AG08395 (cell line): ENCODE results near the gene CDH7.

Experiments
- DNase-seq: peaks from one replicate; pipeline ENCODE4 v3.0.0; 2012; ENCODE audit warnings: mixed read lengths, low spot score

CDH7 gene

DNA sequence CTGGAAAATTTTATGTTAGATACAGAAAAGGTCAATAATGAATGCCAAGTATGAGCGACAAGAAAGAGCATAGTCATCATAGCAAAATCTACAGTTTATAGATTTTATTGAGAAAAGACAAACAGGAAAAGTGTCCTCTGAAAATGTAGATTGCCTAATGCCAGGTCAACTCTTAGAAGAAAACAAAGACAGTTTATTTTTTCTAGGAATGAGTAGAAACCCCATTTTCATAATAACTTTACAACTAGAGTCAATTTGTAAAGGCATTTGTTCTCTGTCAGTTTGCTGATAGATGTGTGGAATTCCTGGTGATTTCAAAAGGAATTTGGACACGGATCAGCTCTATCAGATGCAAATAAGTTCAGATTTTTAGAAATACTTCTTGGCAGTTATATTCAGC is 16.6 kb downstream of the CDH7 start:
- no peak for DNase-seq

DNA sequence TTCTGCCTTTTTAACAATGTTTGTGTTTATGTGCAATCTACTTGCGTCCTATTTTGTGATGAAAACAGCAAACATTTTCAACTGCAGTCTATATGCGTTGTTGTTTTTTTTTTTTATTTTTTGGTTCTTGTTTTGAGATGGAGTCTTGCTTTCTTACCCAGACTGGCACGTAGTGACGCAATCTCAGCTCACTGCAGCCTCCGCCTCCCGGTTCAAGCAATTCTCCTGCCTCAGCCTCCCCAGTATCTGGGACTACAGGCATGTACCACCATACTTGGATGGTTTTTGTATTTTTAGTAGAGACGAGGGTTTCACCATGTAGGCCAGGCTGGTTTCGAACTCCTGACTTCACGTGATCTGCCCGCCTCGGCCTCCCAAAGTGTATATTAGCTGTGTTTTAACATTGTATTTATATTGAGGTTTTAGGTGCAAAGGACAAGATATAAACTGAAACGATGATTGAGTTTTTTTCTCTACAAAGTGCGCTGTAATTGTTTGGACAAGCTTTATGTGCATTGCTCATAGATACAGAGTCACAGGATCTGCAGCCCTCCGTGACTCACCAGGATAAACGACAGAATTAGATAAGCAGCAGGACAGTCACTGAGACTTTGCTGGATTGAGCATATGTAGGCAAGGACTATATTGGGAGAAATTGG is 17.4 kb downstream of the CDH7 start:
- DNase-seq: no peak

DNA sequence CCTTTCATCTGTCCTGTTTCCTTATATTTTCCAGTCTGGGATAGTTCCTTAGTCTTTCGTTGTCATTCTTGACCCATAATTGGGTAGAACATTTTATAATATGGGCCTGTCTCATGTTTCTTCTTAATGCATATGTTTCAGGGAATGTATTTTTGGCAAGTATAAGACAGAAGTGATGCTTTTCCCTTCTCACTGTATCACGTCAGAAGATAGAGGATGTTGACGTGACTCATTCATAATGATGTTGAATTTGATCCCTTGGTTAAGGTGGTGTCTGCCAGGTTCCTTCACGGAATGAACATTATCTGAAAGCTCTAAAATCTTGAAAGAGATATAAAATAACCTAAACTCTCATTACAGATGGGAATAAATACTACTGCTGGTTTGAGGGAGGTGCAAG is 18.8 kb downstream of the CDH7 start:
- no peak for DNase-seq

DNA sequence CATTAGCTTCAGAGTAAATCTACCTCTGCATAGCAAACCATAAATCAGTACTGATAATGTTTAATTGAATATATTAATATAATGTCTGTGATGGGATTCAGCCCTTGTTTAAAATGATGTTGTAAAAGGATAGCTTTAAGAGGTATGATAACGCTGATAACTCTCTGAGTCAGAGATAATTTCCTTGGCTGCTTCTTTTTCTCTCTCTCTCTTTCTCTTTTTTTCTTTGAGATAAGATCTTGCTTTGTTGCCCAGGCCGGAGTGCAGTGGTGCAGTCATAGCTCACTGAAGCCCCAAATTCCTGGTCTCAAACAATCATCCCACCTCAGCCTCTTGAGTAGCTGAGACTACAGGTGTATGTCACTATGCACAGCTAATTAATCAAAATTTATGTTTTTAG is 35.7 kb downstream of the CDH7 start:
- no peak for DNase-seq

DNA sequence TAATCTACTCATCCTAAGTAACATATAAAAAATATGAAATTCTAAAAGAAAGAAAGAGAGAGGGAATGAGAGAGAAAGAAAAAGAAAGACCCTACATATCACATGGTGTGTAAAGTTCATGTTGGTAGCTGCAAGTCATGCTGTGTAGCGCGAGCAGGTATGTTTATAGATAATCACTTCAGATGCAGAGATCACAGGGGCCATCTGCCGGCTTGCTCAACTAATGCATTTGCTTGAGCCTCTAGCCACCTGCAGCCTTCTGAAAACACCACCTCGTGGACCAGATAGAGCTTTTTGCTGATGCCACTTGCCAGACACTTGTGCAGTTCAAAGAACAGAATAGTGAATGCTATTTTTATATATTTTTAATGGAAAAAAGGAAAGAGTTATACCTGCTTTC is 37.6 kb downstream of the CDH7 start:
- no peak for DNase-seq

DNA sequence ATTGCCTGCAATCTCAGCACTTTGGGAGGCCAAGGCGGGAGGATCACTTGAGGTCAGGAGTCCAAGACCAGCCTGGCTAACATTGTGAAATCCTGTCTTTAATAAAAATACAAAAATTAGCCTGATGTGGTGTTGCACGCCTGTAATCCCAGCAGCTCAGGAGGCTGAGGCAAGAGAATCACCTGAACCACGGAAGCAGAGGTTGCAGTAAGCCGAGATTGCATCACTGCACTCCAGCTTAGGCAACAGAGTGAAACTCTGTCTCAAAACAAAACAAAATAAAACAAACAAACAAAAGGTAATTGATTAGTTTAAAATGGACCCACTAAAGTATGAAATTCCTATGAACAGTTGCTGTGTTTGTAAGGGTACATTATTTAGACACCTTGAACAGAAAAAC is 39.8 kb downstream of the CDH7 start:
- DNase-seq: no peak

DNA sequence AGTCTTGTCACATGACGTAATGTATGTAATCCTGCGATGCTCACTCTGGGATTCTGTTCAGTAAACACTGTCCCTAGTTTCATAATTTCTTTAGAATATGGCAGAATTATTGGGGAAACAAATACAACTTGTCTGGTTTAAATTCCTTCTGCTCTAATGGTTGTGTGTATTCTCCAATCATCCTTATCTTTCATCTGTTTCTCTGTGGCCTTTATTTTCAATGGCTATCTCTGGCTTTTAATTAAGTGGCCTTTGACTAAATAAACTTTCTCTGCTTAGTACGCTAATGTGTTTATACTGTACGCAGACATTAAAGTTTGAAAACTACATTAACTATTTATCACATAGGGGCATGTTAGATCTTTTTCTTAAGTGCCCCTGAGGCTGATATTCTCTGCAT is 40.9 kb downstream of the CDH7 start:
- DNase-seq: no peak

DNA sequence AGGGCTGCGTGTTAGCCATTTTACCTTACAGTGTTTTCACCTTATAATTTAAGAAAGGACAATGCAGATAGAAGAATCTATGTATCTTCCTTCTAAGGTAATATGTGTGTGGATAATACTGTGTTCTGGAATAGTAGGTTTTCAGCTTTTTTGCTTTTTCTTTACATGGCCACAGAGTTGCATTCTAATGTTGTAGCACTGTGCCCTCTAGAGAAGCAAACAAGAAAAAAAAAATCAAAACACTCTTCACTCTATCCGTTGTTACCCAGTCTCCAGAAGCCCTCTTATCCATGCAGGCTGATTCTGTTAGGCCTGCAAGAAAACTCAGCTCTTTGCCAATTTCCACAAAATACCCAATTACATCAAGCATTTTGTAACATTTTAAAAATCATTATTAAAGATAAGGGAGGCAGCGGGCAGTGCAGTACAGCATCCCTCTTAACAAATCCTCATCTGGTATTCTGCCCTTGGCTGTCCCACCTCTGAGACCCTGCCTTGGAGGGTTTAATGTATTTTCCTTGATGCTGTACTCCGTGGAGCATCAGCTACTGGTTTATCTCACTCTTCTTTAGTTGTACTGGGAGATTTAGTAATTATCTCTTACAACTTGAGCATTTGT is 41.8 kb downstream of the CDH7 start:
- DNase-seq: no peak

DNA sequence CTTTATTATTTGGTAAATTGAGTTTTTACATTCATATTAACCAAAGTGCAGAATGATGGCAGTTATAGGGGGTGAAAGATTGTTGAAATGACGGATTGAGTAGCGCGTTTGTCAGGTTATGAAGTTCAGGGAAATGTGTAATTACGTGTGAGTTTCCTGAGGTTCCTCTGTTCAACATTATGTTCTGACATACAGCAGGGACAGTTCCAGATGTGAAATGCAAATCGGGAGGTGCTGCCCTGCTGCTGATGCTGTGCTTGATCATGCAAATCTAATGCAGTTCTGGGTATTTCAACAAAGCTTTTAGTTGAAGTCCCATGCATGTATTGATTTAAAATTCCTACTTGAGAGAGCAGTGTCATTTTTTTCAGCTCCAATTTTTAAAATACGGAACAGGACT is 57.9 kb downstream of the CDH7 start:
- no peak for DNase-seq

DNA sequence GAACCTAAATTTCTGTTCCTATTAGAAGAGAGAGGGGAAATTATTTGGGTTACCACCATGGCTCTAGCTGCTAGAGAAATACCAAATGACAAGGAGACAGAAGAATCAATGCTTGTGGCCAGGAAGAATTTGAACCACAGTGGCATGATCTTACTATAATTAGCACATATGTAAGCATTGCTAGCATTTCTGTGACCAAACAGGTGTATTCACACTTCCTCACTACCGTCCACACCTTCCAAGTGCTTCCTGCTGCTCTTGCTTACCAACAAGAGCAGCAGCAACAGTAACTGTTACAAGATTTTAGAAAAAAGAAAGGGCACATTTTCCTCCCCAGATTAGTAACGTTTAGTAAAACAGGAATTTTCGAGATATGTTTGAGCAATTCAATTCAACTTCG is 60.5 kb downstream of the CDH7 start:
- DNase-seq: no peak

DNA sequence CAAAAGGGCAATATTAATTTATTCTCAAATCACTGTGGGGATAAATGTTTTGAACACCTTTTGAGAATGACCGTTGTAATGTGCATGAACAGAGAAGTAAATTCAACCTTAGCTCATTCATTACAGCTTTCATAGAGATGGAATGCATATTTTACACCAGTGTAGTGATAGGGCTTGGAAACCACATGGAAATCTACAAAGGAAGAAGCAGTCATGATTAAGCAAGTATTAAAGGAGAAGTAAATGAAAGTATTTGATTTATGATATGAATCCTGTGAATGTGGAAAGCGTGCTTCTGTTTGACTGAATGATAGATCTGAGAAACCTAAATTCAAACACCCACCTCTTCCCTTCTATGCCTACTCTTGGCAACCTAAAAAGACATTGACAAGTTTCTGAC is 64.7 kb downstream of the CDH7 start:
- no peak for DNase-seq

DNA sequence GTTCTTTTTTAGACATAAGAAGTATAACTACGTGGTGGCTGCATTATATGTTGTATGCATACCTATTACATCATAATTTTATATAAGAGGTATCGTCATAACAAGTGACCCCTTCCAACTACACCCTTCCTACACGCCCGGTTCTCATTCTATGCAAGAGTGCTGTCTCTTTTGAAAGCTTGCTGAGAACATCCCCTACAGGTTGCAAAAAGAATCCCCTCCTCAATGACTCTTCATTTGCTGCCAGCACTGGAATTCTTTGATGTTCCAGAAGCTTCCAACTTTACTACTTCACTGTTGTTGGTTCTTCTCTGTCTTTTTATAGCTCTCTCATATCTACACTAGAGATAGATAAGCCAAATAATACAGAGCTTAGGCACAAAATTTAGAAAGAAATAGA is 66.4 kb downstream of the CDH7 start:
- DNase-seq: no peak

DNA sequence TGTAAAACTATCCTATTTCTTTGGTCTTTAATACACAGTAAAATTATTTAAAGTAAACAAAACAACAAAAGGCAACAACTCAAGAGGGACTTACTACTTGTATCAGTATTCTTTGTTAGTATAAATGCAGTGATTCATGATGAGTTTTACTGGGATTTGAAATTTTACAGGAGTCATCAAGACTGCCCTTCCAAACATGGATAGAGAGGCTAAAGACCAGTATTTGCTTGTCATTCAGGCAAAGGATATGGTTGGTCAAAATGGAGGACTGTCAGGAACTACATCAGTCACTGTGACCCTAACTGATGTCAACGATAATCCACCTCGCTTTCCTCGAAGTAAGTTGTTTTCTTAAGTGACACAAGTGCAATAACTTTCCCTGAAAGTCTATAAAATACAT is 71.1 kb downstream of the CDH7 start:
- no peak for DNase-seq

DNA sequence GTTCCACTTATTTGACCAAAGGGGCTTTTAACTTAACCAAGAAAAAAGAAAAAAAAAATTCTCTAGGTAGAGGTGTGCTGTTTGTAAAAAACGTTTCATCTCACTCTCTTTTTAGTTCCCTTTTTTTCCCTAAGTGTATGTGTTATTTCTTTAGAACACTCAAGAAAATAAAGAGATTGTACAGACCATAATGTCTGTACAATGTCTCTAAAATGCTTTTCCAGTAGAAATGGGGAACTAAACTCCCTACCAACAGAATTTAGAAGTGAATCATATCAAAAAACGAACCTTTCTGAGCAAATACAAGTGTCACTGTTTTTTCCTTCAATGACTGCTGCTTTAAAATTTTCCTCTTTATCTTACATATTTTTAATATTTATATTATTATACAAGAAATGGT is 72.0 kb downstream of the CDH7 start:
- no peak for DNase-seq

DNA sequence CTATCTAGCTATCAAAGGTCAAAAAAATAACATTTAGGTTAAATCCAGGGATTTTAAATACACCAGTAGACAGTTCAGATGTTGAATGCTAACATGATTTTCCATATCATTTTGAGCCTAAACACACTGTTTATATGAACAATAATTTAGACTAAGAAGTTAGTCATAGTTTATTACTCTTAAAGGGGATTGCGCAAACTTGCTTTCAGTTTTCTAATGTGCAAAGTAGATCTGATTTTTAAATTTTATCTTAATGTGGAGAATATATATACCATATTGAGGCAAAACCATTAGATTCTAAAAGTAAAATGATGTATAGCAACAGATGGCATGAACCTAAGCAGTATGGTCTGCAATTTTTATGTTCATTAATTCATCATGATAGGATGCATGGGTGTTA is 76.6 kb downstream of the CDH7 start:
- no peak for DNase-seq

DNA sequence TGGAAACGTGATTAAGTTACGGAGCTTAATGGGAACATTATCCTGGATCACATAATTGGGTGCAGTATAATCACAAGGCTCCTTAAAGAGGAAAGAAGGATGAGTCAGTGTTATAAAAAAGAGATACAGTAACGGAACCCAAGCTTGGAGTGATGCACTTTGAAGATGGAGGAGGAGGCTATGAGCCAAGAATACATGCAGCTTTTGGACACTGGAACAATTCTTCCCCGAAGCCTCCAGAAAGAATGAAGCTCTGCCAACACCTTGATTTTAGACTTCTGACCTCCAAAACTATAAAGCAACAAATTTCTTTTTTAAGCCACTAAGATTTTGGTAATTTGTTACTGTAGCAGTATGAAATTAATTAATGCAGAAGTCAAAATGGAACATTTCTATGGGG is 85.1 kb downstream of the CDH7 start:
- no peak for DNase-seq

DNA sequence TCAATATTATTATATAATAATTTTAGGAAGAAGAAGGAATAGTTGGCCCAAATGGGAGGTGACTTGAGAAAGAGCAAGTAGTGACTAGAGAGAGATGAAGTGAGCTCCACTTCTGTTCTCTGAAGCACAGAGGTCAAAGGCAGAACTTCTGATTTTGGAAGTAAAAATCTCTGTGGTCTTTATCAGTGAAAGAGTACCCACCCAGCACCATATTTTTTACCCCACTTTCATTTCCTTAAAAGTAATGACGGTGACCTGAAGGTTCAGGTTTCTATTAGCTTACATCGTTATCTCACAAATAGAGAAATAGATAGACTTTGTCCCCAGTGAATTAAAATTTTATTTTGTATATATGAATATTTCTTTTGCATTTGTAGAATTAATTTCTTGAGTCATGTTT is 95.3 kb downstream of the CDH7 start:
- DNase-seq: no peak

DNA sequence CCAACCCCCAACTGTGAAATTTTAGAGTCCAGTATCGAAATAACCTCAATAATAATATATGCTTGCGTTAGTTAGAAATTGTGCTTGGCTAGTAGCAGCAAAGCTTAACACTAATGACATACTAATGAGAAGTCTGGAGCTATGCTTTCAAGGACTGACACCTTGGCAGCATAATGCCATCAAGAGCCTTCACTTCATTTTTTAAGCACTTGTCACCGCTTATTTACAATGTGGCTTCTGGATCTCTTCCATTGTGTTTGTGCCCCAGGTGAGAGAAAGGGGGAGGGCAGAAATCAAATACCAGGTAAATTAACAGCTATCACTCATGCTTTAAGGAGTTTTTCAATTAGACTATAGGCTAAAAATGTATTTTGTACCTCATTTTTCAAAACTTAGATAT is 101.5 kb downstream of the CDH7 start:
- no peak for DNase-seq

DNA sequence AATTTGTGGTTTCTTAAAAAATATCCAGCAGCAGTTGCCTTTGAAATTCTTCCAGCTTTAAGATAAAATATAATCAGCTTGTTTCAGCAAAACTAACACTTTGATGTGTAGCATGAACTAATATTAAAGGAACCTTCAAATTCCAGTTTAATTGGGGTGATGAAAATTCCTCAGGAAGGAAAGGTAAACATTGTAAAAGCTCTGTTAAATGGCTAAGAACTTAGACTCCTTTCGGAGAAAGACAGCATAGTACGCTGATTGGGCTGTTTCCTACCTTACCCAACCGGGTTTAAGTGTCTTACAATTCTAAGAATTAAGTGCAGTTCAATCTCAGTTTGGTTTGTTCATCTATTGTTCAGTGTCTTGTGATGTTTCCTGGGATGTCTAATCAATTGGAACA is 108.3 kb downstream of the CDH7 start:
- DNase-seq: no peak

DNA sequence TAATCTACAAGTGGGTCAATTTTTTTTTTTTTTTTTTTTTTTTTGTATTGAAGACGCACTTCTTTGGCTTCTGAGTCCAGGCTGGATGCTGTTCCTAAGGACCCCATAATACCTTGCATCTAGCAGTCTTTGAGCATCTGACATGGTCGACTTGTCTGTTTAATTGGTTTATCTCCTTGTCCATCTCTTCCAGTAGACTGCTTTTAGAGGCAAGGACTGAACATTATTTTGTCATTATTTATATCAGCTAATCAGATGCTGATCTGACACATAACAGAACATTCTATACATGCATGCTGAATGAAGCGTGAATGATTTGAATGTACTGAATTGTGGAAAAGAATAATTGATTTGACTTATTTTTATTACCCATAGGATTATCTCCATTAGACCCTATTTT is 118.7 kb downstream of the CDH7 start:
- DNase-seq: no peak

DNA sequence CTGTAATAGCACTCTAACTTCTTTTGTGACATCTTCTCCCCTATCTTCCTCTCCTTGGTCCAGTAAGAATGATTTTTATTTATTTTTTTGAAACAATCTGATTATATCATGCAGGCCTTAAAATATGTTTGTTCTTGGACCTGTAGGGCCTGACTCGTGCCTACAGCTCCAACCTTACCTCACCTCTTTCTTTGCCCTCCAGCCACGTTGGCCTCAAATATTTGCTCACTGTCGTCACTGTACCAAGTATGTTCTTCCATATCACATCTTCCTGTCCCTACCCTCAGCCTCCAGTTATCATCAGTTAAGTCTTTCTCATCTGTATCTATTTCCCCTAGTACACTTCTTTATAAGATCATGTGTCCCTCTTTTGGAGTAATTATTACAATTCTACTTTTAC is 125.5 kb downstream of the CDH7 start:
- DNase-seq: no peak

DNA sequence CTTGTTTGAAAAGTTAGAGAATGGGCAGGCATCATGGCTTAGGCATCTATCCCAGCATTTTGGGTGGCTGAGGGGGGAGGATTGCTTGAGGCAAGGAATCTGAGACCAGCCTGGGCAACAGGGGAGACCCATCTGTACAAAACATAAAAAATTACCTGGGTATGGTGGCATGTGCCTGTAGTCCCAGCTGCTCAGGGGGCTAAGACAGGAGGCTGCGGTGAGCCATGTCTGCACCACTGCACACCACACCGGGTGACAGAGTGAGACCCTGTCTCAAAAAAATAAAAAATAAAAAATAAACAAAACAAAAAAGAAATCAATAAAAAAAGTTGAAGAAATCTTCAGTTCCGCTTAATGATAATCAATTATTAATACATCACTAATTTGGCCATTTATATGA is 146.5 kb downstream of the CDH7 start:
- DNase-seq: no peak

DNA sequence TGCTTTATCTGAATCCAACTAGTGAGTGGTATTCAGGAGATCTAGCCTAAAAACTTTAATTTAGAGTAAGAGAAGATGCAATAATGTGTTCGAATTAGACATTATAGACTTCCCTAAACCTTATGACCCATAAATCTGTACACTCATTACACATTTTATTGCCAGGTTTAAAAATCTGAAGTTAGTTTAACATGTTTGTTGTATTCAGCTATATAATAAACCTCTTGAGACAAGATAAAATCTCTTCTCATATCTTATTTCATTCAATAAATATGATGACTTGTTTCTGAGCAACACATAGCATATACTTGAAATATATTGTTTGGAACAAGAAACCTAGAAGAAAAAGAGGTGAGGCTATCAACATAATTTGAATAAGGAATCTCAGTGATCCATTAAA is 150.7 kb downstream of the CDH7 start:
- no peak for DNase-seq

DNA sequence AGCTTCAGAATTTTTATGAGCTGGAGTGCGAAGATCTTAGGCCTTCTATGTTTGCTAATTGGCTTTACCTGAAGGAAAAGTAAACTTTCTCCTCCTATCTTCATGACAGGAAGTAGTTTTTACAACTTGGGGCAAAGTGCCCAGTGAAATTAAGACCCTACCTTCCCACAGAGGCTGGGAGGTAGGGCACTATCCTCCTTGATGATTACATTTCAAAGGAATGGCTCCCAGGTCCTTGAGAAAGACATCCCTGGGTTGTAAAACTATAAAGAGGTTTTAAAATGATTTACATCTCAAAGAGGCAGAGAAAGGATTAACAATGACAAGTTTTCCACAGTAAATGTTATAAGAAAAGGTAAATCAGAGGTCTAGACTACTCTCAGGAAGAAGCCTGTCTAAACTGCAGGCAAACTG is 155.8 kb downstream of the CDH7 start:
- DNase-seq: no peak

DNA sequence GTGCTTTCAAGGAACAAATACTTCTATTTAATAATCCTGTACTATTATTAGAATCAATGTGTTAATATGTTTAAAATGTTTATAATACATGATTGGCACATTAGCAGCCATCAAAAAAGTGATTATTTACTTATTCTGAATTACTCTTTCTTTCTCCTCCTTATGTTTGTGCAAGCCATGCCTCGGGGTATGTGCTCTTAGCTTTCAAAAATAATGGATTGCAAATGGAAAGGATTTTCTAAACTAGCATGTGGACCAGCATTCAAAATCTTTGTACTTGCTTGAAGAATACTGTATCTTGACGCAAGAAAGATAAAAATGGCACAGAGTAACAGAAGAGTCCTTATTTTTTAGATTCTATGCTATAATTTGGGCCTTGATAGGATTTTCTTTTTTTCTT is 156.5 kb downstream of the CDH7 start:
- DNase-seq: no peak
